Vagina (tissue), 2 donors: ENCODE data around the gene KRTAP2-2. TPM values are rescaled to one million over a fixed set of nuclear protein-coding genes. Genes with fewer than 3 reads are reported as not detected.
A peak's percentile ranks its signal among the peaks of the same experiment; 100 is the strongest.
"Not testable (repeated sequence)": the region's sequence is repeated elsewhere in the genome, so short reads cannot be mapped to it uniquely, and the experiment has no call there.

ENCODE experiments used
- DNase-seq, 2 donors: peaks; one replicate each; pipeline ENCODE4 v3.0.0-alpha.2; 2017; ENCODE audit errors: extremely low spot score in 2 of 2
- H3K27ac ChIP-seq: fragments of 200-600 bp; sonication (generic); one replicate; pipeline ENCODE4 v1.5.1; 2019
- H3K27me3 ChIP-seq: fragments of 200-600 bp; sonication (generic); one replicate; pipeline ENCODE4 v1.5.1; 2019
- H3K36me3 ChIP-seq, 2 donors: fragments of 200-600 bp; sonication (generic); one replicate each; pipeline ENCODE4 v1.5.1; 2017 to 2019
- H3K4me1 ChIP-seq: fragments of 200-600 bp; sonication (generic); one replicate; pipeline ENCODE4 v1.5.1; 2019
- H3K4me3 ChIP-seq, 2 donors: fragments of 200-600 bp; sonication (generic); 1 replicate in 1 of 2; 2 replicates in 1 of 2; pipeline ENCODE4 v1.5.1; 2016 to 2019
- H3K9me3 ChIP-seq: fragments of 200-600 bp; sonication (generic); one replicate; pipeline ENCODE4 v1.5.1; 2019
- CTCF ChIP-seq, 3 experiments: fragments of 450-650 bp in 2 of 3; fragments of 200-600 bp in 1 of 3; sonication (generic) in 1 of 3; IDR thresholded peaks; one replicate each; pipeline ENCODE4 v1.5.1; 2017 to 2019; ENCODE audit warnings: antibody characterized with exemption in 3 of 3, mild to moderate bottlenecking in 2 of 3, moderate library complexity in 2 of 3
- POLR2A ChIP-seq, 2 donors: fragments of 450-650 bp; IDR thresholded peaks; one replicate each; pipeline ENCODE4 v1.6.1; 2017; ENCODE audit warnings: antibody characterized with exemption in 2 of 2, mild to moderate bottlenecking in 2 of 2, moderate library complexity in 2 of 2
- POLR2AphosphoS5 ChIP-seq, 2 donors: sonication (generic); formaldehyde crosslinking; IDR thresholded peaks; one replicate each; pipeline ENCODE4 v1.9.0; 2017; ENCODE audit warnings: antibody characterized with exemption in 2 of 2, mild to moderate bottlenecking in 2 of 2, low read depth in 1 of 2; ENCODE audit not compliant: insufficient read depth in 1 of 2
- intact Hi-C: fragments of 100-400 bp; cut with DNase I; formaldehyde crosslinking; loops from one replicate; pipeline ENCODE4 v1.15.1; 2023
- total RNA-seq: library from RNA; depleted of rRNA; stranded (reverse); fragments of >200 nt; gene quantifications from one replicate; pipeline ENCODE4 v1.2.3, GENCODE V29; 2016

Gene KRTAP2-2
- total RNA-seq, 1 donor from 2014 or later, result not detected

- TF ChIP-seq POLR2A (IDR thresholded peaks at IDR 0.05) (no peak), CTCF (IDR thresholded peaks at IDR 0.05) (no peak), POLR2AphosphoS5 (IDR thresholded peaks at IDR 0.05; ENCODE audit: insufficient read depth in 1 of 2, low read depth in 1 of 2) (no peak)
- Histone ChIP-seq H3K27me3 (no peaks in the 10 kb centered on the region), H3K9me3 (no peaks in the 10 kb centered on the region), H3K4me3 (no peak within 1 kb of the TSS), H3K27ac (peak within 1 kb of the TSS; percentile 30), H3K36me3 (no peaks in the 10 kb centered on the region), H3K4me1 (peaks cover 22% of the 10 kb centered on the region)
- intact Hi-C loops, result no loop called here
- DNase-seq, result no peak
Observed at GRCh38 chr17:41060052-41060604, 5.1 kb upstream of the KRTAP2-2 start, which contains the start of gene KRTAP2-3. Gene KRTAP2-3, minus strand, starts transcription at chr17:41060114. Its CDS starts 64 bp downstream, at chr17:41060050.

GRCh38 chr17:41059276-41060051, 4.4 kb upstream of the KRTAP2-2 start:
- intact Hi-C loops, H3K27ac ChIP-seq, DNase-seq, H3K36me3 ChIP-seq, H3K27me3 ChIP-seq, H3K9me3 ChIP-seq, H3K4me3 ChIP-seq: not testable (repeated sequence)
- peaks cover 22% of the 10 kb centered on the region for H3K4me1 ChIP-seq

DNA sequence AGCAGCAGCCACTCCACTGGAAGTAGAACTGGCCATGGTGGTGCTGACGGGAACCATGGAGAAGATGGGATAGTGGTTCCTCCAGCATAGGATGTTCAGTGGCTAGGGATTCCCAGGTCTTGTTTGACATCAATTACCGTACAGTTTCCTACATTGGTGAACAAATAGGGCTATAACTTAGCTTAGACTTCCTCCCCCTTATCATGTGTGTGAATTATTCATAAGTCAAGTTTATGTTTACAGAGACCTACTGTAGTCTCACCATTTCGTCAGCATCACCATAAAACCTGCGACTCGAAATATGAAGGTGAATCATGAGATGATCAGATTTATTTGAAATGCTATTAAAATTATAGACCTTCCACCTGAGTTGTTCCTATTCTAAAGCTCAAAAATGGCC, 3.7 kb upstream of the KRTAP2-2 start:
- intact Hi-C loops, result no loop called here
- no peaks in the 10 kb centered on the region for H3K27me3 ChIP-seq
- no peak overlapping the region for H3K27ac ChIP-seq
- H3K36me3 ChIP-seq, result no peaks in the 10 kb centered on the region
- H3K9me3 ChIP-seq, result no peaks in the 10 kb centered on the region
- H3K4me1 ChIP-seq, result peaks cover 22% of the 10 kb centered on the region
- DNase-seq, result no peak
- TF ChIP-seq POLR2AphosphoS5 (IDR thresholded peaks at IDR 0.05; ENCODE audit: insufficient read depth in 1 of 2, low read depth in 1 of 2), result no peak
- no peak for TF ChIP-seq CTCF (IDR thresholded peaks at IDR 0.05)
- TF ChIP-seq POLR2A (IDR thresholded peaks at IDR 0.05), result no peak
- H3K4me3 ChIP-seq, result no peak overlapping the region

GRCh38 chr17:41057547-41057946, 2.5 kb upstream of the KRTAP2-2 start:
- no peaks in the 10 kb centered on the region for H3K27me3 ChIP-seq
- no peaks in the 10 kb centered on the region for H3K36me3 ChIP-seq
- DNase-seq, result no peak
- TF ChIP-seq CTCF (IDR thresholded peaks at IDR 0.05), result no peak
- no peak for TF ChIP-seq POLR2AphosphoS5 (IDR thresholded peaks at IDR 0.05; ENCODE audit: insufficient read depth in 1 of 2, low read depth in 1 of 2)
- TF ChIP-seq POLR2A (IDR thresholded peaks at IDR 0.05), result no peak
- no peak overlapping the region for H3K27ac ChIP-seq
- no peaks in the 10 kb centered on the region for H3K9me3 ChIP-seq
- H3K4me1 ChIP-seq, result peaks cover 20% of the 10 kb centered on the region
- no peak overlapping the region for H3K4me3 ChIP-seq
- intact Hi-C loops, result no loop called here

- H3K4me3 ChIP-seq, intact Hi-C loops, H3K27ac ChIP-seq, H3K27me3 ChIP-seq, H3K4me1 ChIP-seq, DNase-seq, H3K9me3 ChIP-seq, H3K36me3 ChIP-seq: not testable (repeated sequence)
Observed at GRCh38 chr17:41054556-41054955, 474 bp downstream of the KRTAP2-2 start.

DNA sequence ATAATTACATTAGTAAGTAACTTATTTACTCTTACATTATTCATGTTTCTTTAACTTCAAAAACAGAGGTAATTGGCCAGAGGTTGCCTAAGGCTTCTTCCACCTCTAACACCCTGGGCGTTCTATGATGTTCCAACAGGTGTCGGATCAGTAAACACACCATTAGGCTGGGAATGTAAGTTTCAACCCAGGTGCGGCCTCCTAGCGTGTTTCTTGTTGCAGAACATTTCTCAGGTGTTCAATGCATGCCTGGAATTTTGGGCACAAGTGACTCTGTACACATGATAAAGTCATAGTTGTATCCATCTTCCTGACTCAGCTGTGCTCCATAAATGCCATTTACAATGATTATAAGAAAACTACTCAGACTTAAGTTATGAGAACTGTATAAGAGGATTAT, 1.0 kb downstream of the KRTAP2-2 start:
- TF ChIP-seq POLR2A (IDR thresholded peaks at IDR 0.05) (no peak), CTCF (IDR thresholded peaks at IDR 0.05) (no peak), POLR2AphosphoS5 (IDR thresholded peaks at IDR 0.05; ENCODE audit: insufficient read depth in 1 of 2, low read depth in 1 of 2) (no peak)
- H3K27me3 ChIP-seq, result no peaks in the 10 kb centered on the region
- no peaks in the 10 kb centered on the region for H3K36me3 ChIP-seq
- H3K9me3 ChIP-seq, result no peaks in the 10 kb centered on the region
- intact Hi-C loops, result no loop called here
- H3K4me1 ChIP-seq, result no peaks in the 10 kb centered on the region
- H3K4me3 ChIP-seq, result no peak overlapping the region
- H3K27ac ChIP-seq, result no peak overlapping the region
- no peak for DNase-seq
